Muscle layer of duodenum (tissue), 2 donors: ENCODE data around the gene PLK5.

Experiments used
- H3K27ac ChIP-seq: one replicate; pipeline ENCODE4 v1.7.0; 2013; ENCODE audit warnings: mild to moderate bottlenecking, low read length
- H3K27me3 ChIP-seq: one replicate; pipeline ENCODE4 v1.7.0; 2013; ENCODE audit warnings: low read depth, mild to moderate bottlenecking, control low read depth, low read length
- H3K36me3 ChIP-seq, 2 donors: one replicate each; pipeline ENCODE4 v1.7.0; 2013; ENCODE audit warnings: low read length in 2 of 2, control low read depth in 1 of 2, mild to moderate bottlenecking in 1 of 2; ENCODE audit not compliant: insufficient read depth in 2 of 2, control insufficient read depth in 1 of 2
- H3K4me1 ChIP-seq, 2 donors: one replicate each; pipeline ENCODE4 v1.7.0; 2013; ENCODE audit warnings: low read length in 2 of 2, mild to moderate bottlenecking in 2 of 2, control low read depth in 1 of 2, moderate library complexity in 1 of 2; ENCODE audit not compliant: insufficient read depth in 2 of 2, control insufficient read depth in 1 of 2
- H3K4me3 ChIP-seq, 2 donors: one replicate each; pipeline ENCODE4 v1.7.0; 2013; ENCODE audit warnings: low read length in 2 of 2, low read depth in 1 of 2, mild to moderate bottlenecking in 1 of 2
- H3K9me3 ChIP-seq, 2 donors: one replicate each; pipeline ENCODE4 v1.7.0; 2013; ENCODE audit warnings: low read length in 2 of 2, control low read depth in 1 of 2, mild to moderate bottlenecking in 1 of 2; ENCODE audit not compliant: control insufficient read depth in 1 of 2
- donor health status: healthy.

PLK5 gene

GRCh38 chr19:1483979-1484428, 39.9 kb upstream of the PLK5 start:
- H3K9me3 ChIP-seq, result no peaks in the 10 kb centered on the region
- no peaks in the 10 kb centered on the region for H3K27me3 ChIP-seq
- no peak overlapping the region for H3K4me3 ChIP-seq
- H3K36me3 ChIP-seq, result no peaks in the 10 kb centered on the region
- no peak overlapping the region for H3K27ac ChIP-seq
- no peaks in the 10 kb centered on the region for H3K4me1 ChIP-seq

DNA sequence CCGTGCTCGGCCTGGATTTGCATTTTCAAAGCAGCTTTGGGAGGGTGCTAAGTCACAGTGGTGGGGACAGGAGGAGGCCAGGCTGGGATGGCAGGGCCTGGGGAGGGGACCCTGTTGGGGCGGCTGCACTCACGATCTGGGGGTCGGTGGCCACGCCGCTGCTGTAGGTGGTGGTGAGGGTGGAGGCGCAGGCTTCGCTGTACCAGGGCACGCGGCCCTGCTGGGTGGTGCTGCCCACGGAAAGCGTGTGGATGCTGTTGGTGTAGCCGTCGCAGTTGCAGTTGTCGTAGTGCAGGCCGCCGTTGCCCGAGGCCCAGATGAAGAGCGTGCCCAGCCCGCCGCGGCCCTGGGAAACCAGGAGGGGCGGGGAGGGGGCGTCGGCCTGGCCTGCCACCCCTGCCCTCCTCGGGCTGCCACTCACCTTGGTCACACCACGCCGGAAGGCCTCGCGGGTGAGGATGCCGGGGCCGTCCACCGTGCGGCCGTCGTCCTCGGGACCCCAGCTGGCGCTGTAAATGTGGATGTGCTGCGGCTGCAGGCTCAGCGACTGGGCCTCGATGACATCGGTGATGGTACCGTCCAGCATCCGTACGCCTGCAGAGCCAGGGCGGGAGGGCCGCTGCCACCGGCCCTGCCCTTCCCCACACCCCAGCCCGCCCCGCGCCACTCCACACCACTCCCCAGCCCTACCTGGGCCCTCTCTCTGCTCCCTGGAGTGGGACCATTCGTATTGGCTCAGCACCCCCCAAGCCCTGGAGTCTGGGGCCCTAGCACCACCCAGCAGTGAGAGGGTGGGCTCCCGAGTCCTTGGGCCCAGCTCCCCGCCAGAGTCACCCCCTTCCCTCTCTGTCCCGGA, 36.9 kb upstream of the PLK5 start:
- H3K9me3 ChIP-seq, result no peaks in the 10 kb centered on the region
- no peaks in the 10 kb centered on the region for H3K36me3 ChIP-seq
- peaks cover 0 to 18% of the 10 kb centered on the region in 2 donors for H3K4me1 ChIP-seq
- no peak overlapping the region for H3K27ac ChIP-seq
- H3K4me3 ChIP-seq, result no peak overlapping the region
- no peaks in the 10 kb centered on the region for H3K27me3 ChIP-seq

DNA sequence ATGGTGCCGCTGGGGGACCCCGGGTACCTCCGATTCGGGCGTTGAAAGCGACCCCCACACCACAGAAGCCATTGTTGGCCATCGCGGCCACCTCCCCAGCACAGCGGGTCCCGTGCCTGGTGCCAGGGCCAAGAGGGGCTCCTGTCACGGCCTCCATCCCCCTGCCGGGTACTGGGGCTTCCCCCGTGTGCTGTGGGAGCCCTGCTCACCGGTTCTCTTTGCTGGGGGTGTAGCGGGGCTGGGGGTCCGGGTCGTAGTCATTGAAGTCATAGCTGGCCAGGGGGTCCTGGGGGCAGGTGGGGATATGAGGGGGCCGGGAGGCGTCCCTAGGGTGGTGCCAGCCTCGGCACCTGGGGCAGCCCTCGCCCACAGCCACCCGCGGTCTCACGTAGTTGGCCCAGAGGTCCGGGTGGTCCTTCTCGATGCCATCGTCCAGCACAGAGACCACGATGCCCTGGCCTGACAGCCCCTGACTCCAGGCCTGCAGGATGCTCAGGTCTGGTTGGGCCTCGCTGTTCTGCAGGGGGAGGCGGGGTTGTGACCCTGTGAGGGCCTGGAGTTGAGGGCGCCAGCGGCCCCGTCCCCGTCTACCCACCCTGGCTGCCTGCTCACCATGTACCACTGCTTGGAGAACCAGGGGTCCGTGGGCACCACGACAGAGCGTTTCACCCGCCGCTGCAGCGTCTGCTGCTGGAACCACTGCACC, 36.1 kb upstream of the PLK5 start:
- Histone ChIP-seq H3K4me1 (peaks cover 0 to 18% of the 10 kb centered on the region in 2 donors), H3K36me3 (no peaks in the 10 kb centered on the region), H3K27ac (no peak overlapping the region), H3K4me3 (no peak overlapping the region), H3K27me3 (no peaks in the 10 kb centered on the region), H3K9me3 (no peaks in the 10 kb centered on the region)

DNA sequence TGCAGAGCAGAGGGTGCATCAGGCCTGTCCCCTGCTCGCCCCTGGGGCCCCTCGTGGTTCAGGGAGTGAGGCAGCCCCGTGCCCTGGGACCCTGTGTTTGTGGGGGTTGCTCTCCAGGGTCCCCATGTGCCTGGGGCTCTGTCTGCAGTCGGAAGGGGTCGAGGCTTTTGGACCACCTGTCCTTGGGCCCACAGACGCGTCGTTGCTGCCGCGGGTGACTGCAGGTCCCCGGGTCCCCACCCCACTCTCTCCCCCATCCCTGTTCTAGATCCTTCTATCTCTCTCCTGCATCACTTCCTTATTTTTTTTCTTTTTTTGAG, 35.6 kb upstream of the PLK5 start:
- Histone ChIP-seq H3K9me3 (no peaks in the 10 kb centered on the region), H3K36me3 (no peaks in the 10 kb centered on the region), H3K4me1 (peaks cover 0 to 18% of the 10 kb centered on the region in 2 donors), H3K27ac (no peak overlapping the region), H3K4me3 (no peak overlapping the region), H3K27me3 (no peaks in the 10 kb centered on the region)

- Histone ChIP-seq H3K9me3 (no peaks in the 10 kb centered on the region), H3K27ac (no peak overlapping the region), H3K4me3 (peak overlapping the region; percentile 61 to 75), H3K4me1 (peaks cover 0 to 18% of the 10 kb centered on the region in 2 donors), H3K27me3 (no peaks in the 10 kb centered on the region), H3K36me3 (no peaks in the 10 kb centered on the region)
Measured at GRCh38 chr19:1489463-1490310, 34.2 kb upstream of the PLK5 start.

GRCh38 chr19:1490311-1491113, 33.4 kb upstream of the PLK5 start, which contains the start of gene PCSK4:
TSS of gene PCSK4 (minus strand) at chr19:1490350. CDS start at chr19:1490346, 4 bp downstream.
- Histone ChIP-seq H3K9me3 (no peaks in the 10 kb centered on the region), H3K27ac (no peak within 1 kb of the TSS), H3K4me1 (peaks cover 0 to 18% of the 10 kb centered on the region in 2 donors), H3K36me3 (no peaks in the 10 kb centered on the region), H3K27me3 (no peaks in the 10 kb centered on the region), H3K4me3 (peak within 1 kb of the TSS; percentile 61 to 75)

GRCh38 chr19:1491114-1491848, 32.6 kb upstream of the PLK5 start, which contains the start of gene REEP6:
TSS of gene REEP6 (plus strand) at chr19:1491181. CDS start at chr19:1491270, 89 bp downstream.
- H3K27me3 ChIP-seq, result no peaks in the 10 kb centered on the region
- peak within 1 kb of the TSS; percentile 72 for H3K27ac ChIP-seq
- H3K4me1 ChIP-seq, result peaks cover 0 to 18% of the 10 kb centered on the region in 2 donors
- H3K36me3 ChIP-seq, result no peaks in the 10 kb centered on the region
- H3K9me3 ChIP-seq, result no peaks in the 10 kb centered on the region
- H3K4me3 ChIP-seq, result peak within 1 kb of the TSS; percentile 61 to 75

DNA sequence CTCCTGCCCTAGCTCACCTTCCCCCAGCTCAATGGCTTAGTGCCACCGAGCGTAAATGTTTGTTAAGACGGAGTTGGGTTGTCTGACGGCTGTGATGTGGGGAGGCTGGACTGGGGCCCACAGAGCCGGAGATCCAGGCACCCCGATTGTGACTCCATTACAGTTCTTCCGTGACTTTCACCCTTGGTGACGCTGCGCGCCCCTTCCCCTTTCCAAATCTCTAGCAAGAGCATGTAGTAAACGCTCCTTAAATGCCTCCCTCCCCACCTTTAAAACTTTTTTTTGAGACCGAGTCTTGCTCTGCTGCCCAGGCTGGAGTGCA, 32.1 kb upstream of the PLK5 start:
- Histone ChIP-seq H3K4me3 (peak overlapping the region; percentile 42 to 75), H3K27ac (peak overlapping the region; percentile 72), H3K36me3 (no peaks in the 10 kb centered on the region), H3K27me3 (no peaks in the 10 kb centered on the region), H3K4me1 (peaks cover 0 to 18% of the 10 kb centered on the region in 2 donors), H3K9me3 (no peaks in the 10 kb centered on the region)

- Histone ChIP-seq H3K9me3 (no peaks in the 10 kb centered on the region), H3K4me3 (no peak overlapping the region), H3K27me3 (no peaks in the 10 kb centered on the region), H3K36me3 (no peaks in the 10 kb centered on the region), H3K4me1 (peaks cover 0 to 18% of the 10 kb centered on the region in 2 donors), H3K27ac (no peak overlapping the region)
Measured at GRCh38 chr19:1492474-1493006, 31.3 kb upstream of the PLK5 start.
